Raji (cell line): ENCODE data around the gene CNGB1.

ENCODE experiments used
- POLR2A ChIP-seq: IDR thresholded peaks from 2 replicates; pipeline ENCODE4 v1.6.1; 2011; ENCODE audit warnings: low read depth, low read length, control low read depth; ENCODE audit not compliant: insufficient read depth

Gene CNGB1

DNA sequence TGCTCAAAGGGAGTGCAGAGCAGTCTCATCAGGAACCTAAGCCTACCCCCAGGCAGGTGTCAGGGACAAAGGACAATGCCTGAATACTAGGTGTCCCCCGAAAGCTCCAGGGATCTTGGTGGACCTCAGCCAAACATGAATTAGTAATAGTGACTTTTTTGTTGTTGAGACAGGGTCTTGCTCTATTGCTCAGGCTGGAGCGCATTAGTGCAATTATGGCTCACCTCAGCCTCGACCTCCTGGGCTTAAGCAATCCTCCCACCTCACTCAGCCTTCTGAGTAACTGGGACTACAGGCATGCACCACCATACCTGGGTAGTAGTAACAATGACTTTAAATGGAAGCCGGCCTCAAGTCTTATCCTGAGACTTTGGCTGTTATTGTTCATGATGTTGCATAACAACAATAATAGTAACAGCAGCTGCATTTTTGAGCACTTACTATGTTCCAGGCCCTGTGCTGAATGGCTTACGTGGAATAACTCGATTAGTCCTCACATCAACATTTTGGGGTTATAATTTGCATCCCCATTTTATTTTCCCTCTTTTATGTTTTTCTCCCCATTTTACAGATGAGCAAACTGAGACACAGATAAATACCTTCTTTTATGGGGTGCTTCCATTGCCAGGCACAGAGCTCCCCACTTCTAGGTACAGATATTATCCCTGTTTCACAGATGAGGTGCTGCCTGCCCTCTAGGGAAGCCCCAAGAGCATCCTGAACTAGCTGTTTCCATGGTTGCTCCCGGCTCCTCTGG lies 19.5 kb downstream of the CNGB1 start:
- TF ChIP-seq POLR2A: no peak

GRCh38 chr16:57950382-57950781 lies 20.5 kb downstream of the CNGB1 start:
- TF ChIP-seq POLR2A: no peak

DNA sequence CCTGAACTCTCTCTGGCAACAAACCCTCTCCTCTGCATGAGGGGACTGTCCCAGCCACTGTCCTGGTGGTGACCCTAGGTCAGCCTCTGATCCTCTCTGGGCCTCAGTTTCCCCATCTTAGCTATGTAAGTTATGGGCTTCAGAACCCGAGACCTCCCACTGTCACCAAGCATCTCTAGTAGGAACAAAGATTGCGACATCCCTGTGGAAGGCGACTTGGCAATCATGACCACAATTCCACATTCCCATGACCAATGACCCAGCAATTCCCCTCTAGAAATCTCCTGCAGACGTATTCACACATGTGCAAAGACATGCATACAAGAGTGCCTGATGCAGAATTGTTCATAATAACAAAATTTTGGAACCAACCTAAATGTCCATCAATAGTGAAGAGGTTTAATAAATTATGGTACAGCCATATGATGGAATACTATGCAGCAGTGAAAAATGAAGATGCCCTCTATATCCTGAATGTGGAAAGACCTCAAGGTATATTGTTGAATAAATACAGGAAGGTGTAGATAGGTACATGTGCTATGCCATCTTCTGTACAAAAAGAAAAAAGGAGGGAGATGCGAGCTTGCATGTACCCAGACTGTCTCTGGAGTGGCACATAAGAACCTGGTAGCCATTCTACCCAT lies 21.2 kb downstream of the CNGB1 start:
- TF ChIP-seq POLR2A: no peak

- TF ChIP-seq POLR2A: no peak
These were observed 21.9 kb downstream of the CNGB1 start for GRCh38 chr16:57949013-57949412.

DNA sequence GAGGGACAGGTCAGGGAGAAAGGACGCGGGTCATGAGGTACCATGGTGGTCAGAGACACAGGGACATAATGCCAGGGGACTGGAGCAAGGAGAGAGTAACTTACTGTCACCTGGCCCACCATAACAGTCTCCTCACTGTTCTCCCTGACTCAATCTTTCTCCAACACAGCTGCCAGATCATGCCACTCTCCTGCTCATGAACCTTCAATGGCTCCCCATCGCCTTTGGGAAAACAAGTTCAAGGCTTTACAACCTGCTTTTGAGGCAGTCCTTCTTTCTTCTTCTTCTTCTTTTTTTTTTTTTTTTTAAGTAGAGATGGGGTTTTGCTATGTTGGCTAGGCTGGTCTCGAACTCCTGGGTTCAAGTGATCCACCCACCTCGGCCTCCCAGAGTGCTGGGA lies 22.9 kb downstream of the CNGB1 start:
- no peak for TF ChIP-seq POLR2A

DNA sequence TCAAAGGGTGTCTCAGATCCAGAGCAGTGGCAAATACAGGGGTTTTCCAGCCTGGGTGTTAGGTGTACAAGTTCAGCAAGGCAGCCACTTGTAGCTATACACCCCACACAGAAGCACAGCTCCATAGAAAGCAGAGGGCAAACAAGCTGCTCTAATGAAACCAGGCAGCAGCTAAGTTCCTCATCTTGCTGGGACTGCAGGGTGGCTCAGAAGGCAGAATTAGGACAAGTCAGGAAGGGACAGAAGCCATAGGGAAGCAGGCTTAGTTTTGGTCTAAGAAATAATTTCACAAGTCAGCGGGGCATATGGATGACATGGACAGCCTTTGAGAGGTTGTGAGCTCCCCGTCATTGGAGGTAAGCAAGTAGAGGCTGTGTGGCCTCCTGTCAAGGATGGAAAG lies 23.7 kb downstream of the CNGB1 start:
- no peak for TF ChIP-seq POLR2A

GRCh38 chr16:57946181-57946801 lies 24.6 kb downstream of the CNGB1 start:
- no peak for TF ChIP-seq POLR2A

DNA sequence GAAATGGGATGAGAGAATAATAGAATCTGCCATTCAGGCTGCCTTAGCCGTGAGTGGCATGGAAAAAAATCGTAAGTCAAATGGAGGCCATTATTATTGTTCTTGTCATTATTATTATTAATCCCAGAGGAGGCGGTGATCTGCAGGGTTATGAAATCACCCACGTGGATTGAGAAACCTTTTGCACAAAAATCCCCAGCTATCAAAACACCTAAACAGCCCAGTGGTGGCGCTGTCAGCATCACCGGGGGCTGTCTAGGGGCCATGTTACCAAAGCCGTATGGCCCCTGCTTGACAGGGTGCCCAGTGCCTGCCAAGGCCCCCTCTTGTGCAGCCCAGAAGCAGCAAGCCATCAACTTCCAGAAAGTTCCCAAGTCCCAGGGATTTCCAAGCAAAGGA lies 25.2 kb downstream of the CNGB1 start:
- no peak for TF ChIP-seq POLR2A

DNA sequence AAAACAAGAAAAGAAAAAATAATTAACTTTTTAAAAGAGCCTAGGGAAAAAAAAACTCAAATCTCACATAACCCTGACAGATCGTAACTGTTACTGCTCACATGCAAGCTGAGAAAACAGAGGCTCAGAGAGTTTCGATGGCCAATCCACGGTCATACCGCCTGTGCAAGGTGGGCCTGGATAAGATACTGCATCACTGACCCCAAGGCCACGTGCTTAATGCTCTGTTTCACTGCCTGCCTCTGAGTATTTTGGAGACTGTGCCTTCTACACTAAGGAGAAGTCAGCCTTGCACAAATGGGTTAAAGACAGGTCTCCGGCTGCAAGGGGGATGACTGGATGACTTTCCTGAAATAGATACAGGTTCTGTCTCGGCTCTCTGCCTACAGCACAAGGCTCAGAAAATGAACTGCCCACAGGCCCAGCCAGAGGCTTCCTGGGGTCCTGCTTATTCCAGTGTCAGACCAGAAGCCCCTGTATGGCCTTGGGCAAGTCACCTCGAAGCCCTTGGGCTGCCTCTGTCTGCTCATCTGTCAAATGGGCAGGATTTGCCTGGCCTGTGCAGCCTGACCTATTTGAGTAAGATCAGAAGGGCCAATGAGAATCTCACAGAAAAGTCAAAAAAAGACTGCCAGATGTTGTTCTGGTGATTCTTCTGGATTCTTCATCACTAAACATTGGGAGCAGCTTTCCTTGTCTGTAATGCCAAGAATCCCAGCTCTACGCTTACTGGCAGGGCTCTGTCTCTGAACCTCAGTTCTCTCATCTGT lies 25.8 kb downstream of the CNGB1 start:
- no peak for TF ChIP-seq POLR2A

- no peak for TF ChIP-seq POLR2A
These were observed 29.8 kb downstream of the CNGB1 start for GRCh38 chr16:57941016-57941664.

DNA sequence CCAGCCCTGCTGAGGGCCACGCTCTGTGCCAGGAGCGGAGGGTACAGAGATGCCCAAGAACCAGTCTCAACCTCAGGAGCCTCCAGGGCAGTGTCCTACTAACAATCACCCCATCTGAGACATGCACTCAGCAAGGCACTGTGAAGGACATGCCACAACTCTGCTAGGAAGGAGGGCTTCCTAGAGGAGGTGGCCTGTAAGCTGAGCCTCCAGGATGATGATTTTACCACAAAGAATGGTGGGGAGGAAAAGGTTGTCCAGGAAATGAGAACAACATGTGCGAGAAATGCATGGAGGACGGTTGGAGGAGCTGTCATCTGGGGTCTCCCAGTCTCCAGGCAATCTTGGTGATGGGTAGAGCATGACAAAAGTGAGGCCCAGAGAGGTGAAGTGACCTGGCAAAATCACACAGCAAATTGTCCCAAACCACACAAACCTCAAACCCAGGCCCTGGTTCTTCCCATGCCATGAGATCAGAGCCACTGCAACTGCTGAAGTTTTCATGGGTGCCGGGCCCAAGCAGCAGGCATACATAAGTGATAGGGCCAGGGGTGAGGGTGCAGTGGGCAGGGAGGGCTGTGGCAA lies 30.5 kb downstream of the CNGB1 start:
- TF ChIP-seq POLR2A: no peak

- no peak for TF ChIP-seq POLR2A
These were observed 31.1 kb downstream of the CNGB1 start for GRCh38 chr16:57939872-57940224.

DNA sequence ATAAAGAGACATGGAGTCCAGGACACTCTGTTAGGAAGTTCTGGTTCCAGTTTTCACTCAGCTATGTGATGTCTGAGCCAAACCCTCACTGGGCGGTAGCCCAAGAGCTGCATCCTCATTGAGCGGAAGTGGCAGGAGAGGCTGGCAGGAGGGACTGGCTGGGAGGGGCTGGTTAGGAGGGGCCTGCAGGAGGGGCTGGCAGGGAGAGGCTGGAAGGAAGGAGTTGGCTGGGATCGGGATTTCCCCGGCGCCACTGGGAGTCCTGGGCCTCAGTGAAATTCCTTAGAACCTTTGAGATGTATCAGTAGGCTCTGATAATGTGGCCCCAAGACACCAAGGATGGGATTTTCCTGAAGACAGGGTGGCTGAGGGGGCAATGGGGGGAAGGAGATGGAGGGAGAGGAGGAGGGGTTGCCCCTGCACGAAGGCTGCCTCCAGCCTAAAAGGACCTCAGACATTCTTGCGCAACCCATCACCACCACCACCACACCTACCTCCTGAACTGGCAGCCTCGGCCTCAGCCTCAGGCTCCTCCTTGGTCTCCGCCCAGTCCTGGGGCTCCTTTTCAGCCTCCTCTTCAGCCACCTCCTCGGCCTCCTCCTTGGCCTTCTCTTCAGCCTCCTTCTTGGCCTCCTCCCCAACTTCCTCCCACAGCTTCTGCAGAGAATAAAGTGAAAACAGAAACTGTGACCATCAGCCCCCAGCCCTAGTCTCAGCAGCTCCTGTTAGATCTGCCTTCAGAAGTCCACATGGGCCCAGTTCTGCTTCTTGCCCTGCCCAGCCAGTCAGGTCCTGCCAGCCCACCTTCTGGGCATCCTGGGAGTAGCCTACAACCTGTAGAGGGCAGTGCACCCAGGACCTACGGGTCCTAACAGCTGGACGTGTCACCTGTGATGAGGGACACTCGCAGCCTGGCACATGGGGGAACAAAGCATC lies 31.7 kb downstream of the CNGB1 start:
- TF ChIP-seq POLR2A: no peak

DNA sequence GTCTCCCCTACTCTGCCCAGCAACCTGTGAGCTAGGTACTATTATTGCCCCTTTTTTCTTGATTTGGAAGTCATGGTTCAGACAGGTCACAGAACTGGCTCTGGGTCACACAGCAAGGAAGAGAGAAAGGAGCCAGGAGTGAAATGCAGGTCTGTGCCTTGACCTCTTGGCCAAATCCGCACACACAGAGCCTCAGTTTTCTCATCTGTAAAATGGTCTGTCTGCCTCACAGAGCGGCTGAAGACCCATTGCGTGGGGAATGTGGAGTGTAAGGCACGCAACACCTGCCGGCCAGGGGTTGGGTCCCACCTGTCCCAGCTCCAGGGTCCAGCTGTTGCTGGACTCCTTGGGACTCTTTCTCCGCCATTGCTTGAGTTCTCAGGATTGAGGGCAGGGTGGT lies 32.4 kb downstream of the CNGB1 start:
- TF ChIP-seq POLR2A: no peak
